A549 (cell line): ENCODE results near the gene MS4A4E. TPM values are rescaled to one million over a fixed set of nuclear protein-coding genes. Genes with fewer than 3 reads are reported as not detected.
"Not testable (repeated sequence)": the region's sequence is repeated elsewhere in the genome, so short reads cannot be mapped to it uniquely, and the experiment has no call there.

Experiments used
- ATAC-seq, 2 experiments: fragments of 200-7000 bp in 1 of 2; fragments of >200 bp in 1 of 2; cut with Nextera tagmentation in 1 of 2; cut with Tn5 transposase in 1 of 2; 3 replicates each; pipeline versions ENCODE4 v1.8.0 to v1.9.1; 2018 to 2020; ENCODE audit warnings: mild to moderate bottlenecking in 1 of 2, moderate library complexity in 1 of 2
- CTCF ChIA-PET: fragments of 300-600 bp; sonication (Branson Sonifier 250); formaldehyde crosslinking; extraction: SDS; loops from one replicate; lab custom pipeline; 2021; ENCODE audit warnings: antibody characterized with exemption, inconsistent platforms; lab: Yijun Ruan, JAX
- POLR2A ChIA-PET: fragments of 350-600 bp; formaldehyde crosslinking; extraction: SDS; loops from one replicate; lab custom pipeline; 2021; ENCODE audit warnings: antibody characterized with exemption, inconsistent platforms; lab: Yijun Ruan, JAX
- DNase-seq, 2 experiments: peaks; one replicate each; pipeline versions ENCODE4 v3.0.0 to v3.0.0-alpha.2; 2011 to 2016; ENCODE audit warnings: low read depth in 1 of 2, low spot score in 1 of 2
- FAIRE-seq: peaks from 2 replicates; lab custom pipeline; 2011; peaks lifted over from hg19 to GRCh38; lab: Jason Lieb, UNC
- H3K27ac ChIP-seq, 2 experiments: fragments of >200 bp; sonication (Bioruptor Twin); formaldehyde crosslinking; 3 replicates each; pipeline ENCODE4 v1.5.1; 2016 to 2017
- H3K4me1 ChIP-seq: fragments of >200 bp; sonication (Bioruptor Twin); formaldehyde crosslinking; 3 replicates; pipeline ENCODE4 v1.6.1; 2016
- H3K4me2 ChIP-seq: fragments of >200 bp; sonication (Bioruptor Twin); formaldehyde crosslinking; 3 replicates; pipeline ENCODE4 v1.6.1; 2016
- H3K4me3 ChIP-seq: fragments of >200 bp; sonication (Bioruptor Twin); formaldehyde crosslinking; 3 replicates; pipeline ENCODE4 v1.5.1; 2016
- H3K9me3 ChIP-seq: fragments of >200 bp; sonication (Bioruptor Twin); formaldehyde crosslinking; 3 replicates; pipeline ENCODE4 v1.6.1; 2016
- CEBPB ChIP-seq, 2 experiments: fragments of >200 bp in 1 of 2; sonication (Bioruptor Twin) in 1 of 2; formaldehyde crosslinking in 1 of 2; IDR thresholded peaks; 2 replicates each; pipeline ENCODE4 v1.6.1; 2012 to 2016
- CTCF ChIP-seq: fragments of >200 bp; sonication (Bioruptor Twin); formaldehyde crosslinking; IDR thresholded peaks from 3 replicates; pipeline ENCODE4 v1.5.1; 2016
- EP300 ChIP-seq, 2 experiments: fragments of >200 bp; sonication (Bioruptor Twin); formaldehyde crosslinking; IDR thresholded peaks; 2 replicates in 1 of 2; 3 replicates in 1 of 2; pipeline ENCODE4 v1.6.1; 2016 to 2017
- GATA3 ChIP-seq: IDR thresholded peaks from 2 replicates; pipeline ENCODE4 v1.6.1; 2012; ENCODE audit warnings: borderline replicate concordance
- HOXA7 ChIP-seq: fragments of 250-450 bp; sonication (Bioruptor Pico); IDR thresholded peaks from 2 replicates; pipeline ENCODE4 v1.5.0; 2020; ENCODE audit warnings: mild to moderate bottlenecking, moderate library complexity
- HOXB13 ChIP-seq: fragments of 250-450 bp; sonication (Bioruptor Pico); IDR thresholded peaks from 2 replicates; pipeline ENCODE4 v1.5.0; 2020; ENCODE audit warnings: low read depth, mild to moderate bottlenecking, moderate library complexity
- JUN ChIP-seq, 2 experiments: fragments of >200 bp; sonication (Bioruptor Twin); formaldehyde crosslinking; IDR thresholded peaks; 2 replicates in 1 of 2; 3 replicates in 1 of 2; pipeline ENCODE4 v1.6.1; 2016 to 2017
- JUNB ChIP-seq: fragments of >200 bp; sonication (Bioruptor Twin); formaldehyde crosslinking; IDR thresholded peaks from 2 replicates; pipeline ENCODE4 v1.6.1; 2016
- MAFK ChIP-seq: fragments of 450-650 bp; IDR thresholded peaks from 2 replicates; pipeline ENCODE4 v1.6.1; 2014; ENCODE audit not compliant: partially characterized antibody
- NR3C1 ChIP-seq: fragments of >200 bp; sonication (Bioruptor Twin); formaldehyde crosslinking; IDR thresholded peaks from 3 replicates; pipeline ENCODE4 v1.6.1; 2017
- PBX3 ChIP-seq: IDR thresholded peaks from 2 replicates; pipeline ENCODE4 v1.6.1; 2012
- PHF8 ChIP-seq: fragments of 200-600 bp; sonication (generic); IDR thresholded peaks from 2 replicates; pipeline ENCODE4 v1.6.1; 2016; ENCODE audit warnings: low read depth, mild to moderate bottlenecking, antibody characterized with exemption, moderate library complexity, borderline replicate concordance
- POLR2A ChIP-seq: IDR thresholded peaks from 2 replicates; pipeline ENCODE4 v1.6.1; 2012; ENCODE audit warnings: mild to moderate bottlenecking, low read length
- POLR2AphosphoS2 ChIP-seq: conservative IDR thresholded peaks from 2 replicates; pipeline ENCODE4 v1.6.1; 2012; ENCODE audit warnings: low read length, improper control_type of control experiment, inconsistent platforms
- RAD21 ChIP-seq, 2 experiments: fragments of >200 bp in 1 of 2; sonication (Bioruptor Twin) in 1 of 2; formaldehyde crosslinking in 1 of 2; IDR thresholded peaks in 1 of 2; conservative IDR thresholded peaks in 1 of 2; 2 replicates in 1 of 2; 3 replicates in 1 of 2; pipeline ENCODE4 v1.6.1; 2012 to 2018; ENCODE audit warnings: inconsistent platforms in 1 of 2
- RARB ChIP-seq: fragments of 250-450 bp; sonication (Bioruptor Pico); IDR thresholded peaks from 2 replicates; pipeline ENCODE4 v1.8.0; 2021; ENCODE audit warnings: mild to moderate bottlenecking, moderate library complexity
- SMC3 ChIP-seq: fragments of >200 bp; sonication (Bioruptor Twin); formaldehyde crosslinking; IDR thresholded peaks from 3 replicates; pipeline ENCODE4 v1.6.1; 2018; ENCODE audit warnings: inconsistent platforms
- ZNF302 ChIP-seq: fragments of 250-450 bp; sonication (Bioruptor Pico); IDR thresholded peaks from 2 replicates; pipeline ENCODE4 v1.9.0; 2021; ENCODE audit warnings: inconsistent platforms, mild to moderate bottlenecking, moderate library complexity
- WGBS: methylation state at CpG from one replicate; pipeline ENCODE4 v1.1.6; 2017; ENCODE audit errors: missing lambda C conversion rate; 5-methylcytosine and 5-hydroxymethylcytosine counted together
- polyA plus RNA-seq, 4 experiments: library from polyadenylated mRNA; depleted of rRNA in 3 of 4; stranded (reverse); fragments of >200 nt; fragmentation: RNase III in 1 of 4; extraction: RNeasy Plus Mini Kit Qiagen cat#74134 plus additional on column Dnase treatment in 1 of 4; gene quantifications; 2 replicates in 3 of 4; 3 replicates in 1 of 4; pipeline ENCODE4 v1.2.3, GENCODE V29; 2011 to 2017
- TF ChIP-seq, protein P1 (sequence below): IDR thresholded peaks from 2 replicates; pipeline ENCODE4 v1.6.1; 2012; ENCODE audit warnings: low read depth, borderline replicate concordance
- TF ChIP-seq, protein P2 (sequence below): fragments of 150-350 bp; IDR thresholded peaks from 2 replicates; pipeline ENCODE4 v1.6.1; 2014; ENCODE audit warnings: low read depth, mild to moderate bottlenecking, low read length
- TF ChIP-seq, protein P3 (sequence below): IDR thresholded peaks from 2 replicates; pipeline ENCODE4 v1.6.1; 2012

MS4A4E gene
- polyA plus RNA-seq, 2 of the 4 experiments (the other 2 are of a cell fraction) = not detected

DNA sequence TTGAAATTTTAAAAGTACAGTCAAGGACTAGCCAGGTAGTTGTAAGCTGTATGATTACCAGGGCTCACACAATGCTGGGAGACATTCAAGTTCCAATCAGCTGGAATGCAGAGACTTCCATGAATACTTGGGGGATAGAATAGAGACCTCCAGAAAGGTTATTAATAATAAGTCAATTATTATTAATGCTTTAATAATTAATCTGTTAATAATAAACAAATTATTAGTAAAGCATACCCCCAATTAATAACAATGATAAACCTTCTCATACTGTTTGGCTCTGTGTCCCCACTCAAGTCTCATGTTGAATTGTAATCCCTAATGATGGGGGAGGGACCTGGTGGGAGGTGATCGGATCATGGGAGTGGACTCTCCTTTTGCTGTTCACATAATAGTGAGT, 45.5 kb downstream of the MS4A4E start:
- 0% methylated on average over 1 of the region's 1 CpG for WGBS
- POLR2A ChIA-PET = no interaction called here
- ATAC-seq (no peak), DNase-seq (no peak), FAIRE-seq (no peak)
- Histone ChIP-seq H3K4me1 (no peaks in the 10 kb centered on the region), H3K4me3 (no peak overlapping the region), H3K4me2 (no peak overlapping the region), H3K9me3 (no peaks in the 10 kb centered on the region), H3K27ac (no peak overlapping the region)
- CTCF ChIA-PET = no interaction called here
- TF ChIP-seq POLR2AphosphoS2 (no peak), HOXB13 (CRISPR knock-in tag) (no peak), PHF8 (no peak), JUNB (no peak), HOXA7 (no peak), PBX3 (no peak), ZNF302 (CRISPR knock-in tag) (no peak), POLR2A (no peak)
- TF ChIP-seq, protein P1, sequence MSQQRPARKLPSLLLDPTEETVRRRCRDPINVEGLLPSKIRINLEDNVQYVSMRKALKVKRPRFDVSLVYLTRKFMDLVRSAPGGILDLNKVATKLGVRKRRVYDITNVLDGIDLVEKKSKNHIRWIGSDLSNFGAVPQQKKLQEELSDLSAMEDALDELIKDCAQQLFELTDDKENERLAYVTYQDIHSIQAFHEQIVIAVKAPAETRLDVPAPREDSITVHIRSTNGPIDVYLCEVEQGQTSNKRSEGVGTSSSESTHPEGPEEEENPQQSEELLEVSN = no peak
- TF ChIP-seq, protein P2, sequence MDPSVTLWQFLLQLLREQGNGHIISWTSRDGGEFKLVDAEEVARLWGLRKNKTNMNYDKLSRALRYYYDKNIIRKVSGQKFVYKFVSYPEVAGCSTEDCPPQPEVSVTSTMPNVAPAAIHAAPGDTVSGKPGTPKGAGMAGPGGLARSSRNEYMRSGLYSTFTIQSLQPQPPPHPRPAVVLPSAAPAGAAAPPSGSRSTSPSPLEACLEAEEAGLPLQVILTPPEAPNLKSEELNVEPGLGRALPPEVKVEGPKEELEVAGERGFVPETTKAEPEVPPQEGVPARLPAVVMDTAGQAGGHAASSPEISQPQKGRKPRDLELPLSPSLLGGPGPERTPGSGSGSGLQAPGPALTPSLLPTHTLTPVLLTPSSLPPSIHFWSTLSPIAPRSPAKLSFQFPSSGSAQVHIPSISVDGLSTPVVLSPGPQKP = no peak
- TF ChIP-seq, protein P3, sequence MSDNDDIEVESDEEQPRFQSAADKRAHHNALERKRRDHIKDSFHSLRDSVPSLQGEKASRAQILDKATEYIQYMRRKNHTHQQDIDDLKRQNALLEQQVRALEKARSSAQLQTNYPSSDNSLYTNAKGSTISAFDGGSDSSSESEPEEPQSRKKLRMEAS = no peak

GRCh38 chr11:60195923-60196368, 47.0 kb downstream of the MS4A4E start:
- TF ChIP-seq MAFK (peak; percentile 2), HOXA7 (no peak)
- 34% methylated on average over 4 of the region's 4 CpGs for WGBS
- H3K27ac ChIP-seq = no peak overlapping the region
- DNase-seq = no peak
- ChIA-PET CTCF (no interaction called here), POLR2A (no interaction called here)
- H3K4me3 ChIP-seq = no peak overlapping the region
- H3K9me3 ChIP-seq = no peaks in the 10 kb centered on the region
- FAIRE-seq = no peak
- H3K4me1 ChIP-seq = no peaks in the 10 kb centered on the region
- H3K4me2 ChIP-seq = no peak overlapping the region
- ATAC-seq = no peak

DNA sequence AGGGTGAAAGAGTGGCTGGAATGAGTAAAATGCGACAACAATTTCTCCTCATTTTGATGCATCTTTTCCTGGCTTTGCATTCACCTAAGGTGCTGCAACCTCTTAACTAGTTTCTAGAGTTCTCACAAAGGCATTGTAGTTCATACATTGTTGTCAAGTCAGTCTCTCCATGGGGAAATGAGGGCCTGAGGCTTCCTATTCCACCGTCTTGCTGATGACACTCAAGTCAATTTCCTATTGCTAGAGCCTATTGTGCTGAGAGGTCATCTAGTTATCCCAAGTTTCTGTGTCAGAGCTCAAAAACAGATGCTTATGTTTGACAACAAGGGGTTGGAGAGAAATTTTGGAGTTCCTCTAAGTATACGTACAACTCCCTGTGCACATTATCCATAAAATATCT, 48.4 kb downstream of the MS4A4E start:
- ChIA-PET POLR2A (no interaction called here), CTCF (interaction anchor here (1.4 kb wide), 1 partner anchor 372 kb away, joined by 4 read pairs; no protein-coding TSS in a partner anchor)
- FAIRE-seq = no peak

GRCh38 chr11:60193687-60194433, 49.1 kb downstream of the MS4A4E start:
- Histone ChIP-seq H3K27ac (no peak overlapping the region), H3K9me3 (no peaks in the 10 kb centered on the region), H3K4me1 (no peaks in the 10 kb centered on the region), H3K4me2 (no peak overlapping the region), H3K4me3 (no peak overlapping the region)
- ATAC-seq = peak; percentile 93 to 94
- DNase-seq = peak; percentile 32 to 60
- peak; percentile 7 for FAIRE-seq
- CTCF ChIA-PET = interaction anchor here (0.7 to 1.4 kb wide), 9 partner anchors 9 to 438 kb away, joined by 3 to 6 read pairs (median 4); partner anchors contain the start of gene MS4A6A
- 0% methylated on average over 1 of the region's 1 CpG for whole genome bisulfite sequencing
- POLR2A ChIA-PET = no interaction called here
- TF ChIP-seq EP300 (IDR thresholded peaks at IDR 0.05) = no peak
- TF ChIP-seq CEBPB (IDR thresholded peaks at IDR 0.05) = no peak
- TF ChIP-seq RARB (CRISPR knock-in tag) = no peak
- no peak for TF ChIP-seq JUN (IDR thresholded peaks at IDR 0.05)
- peak; percentile 49; the same call in 2 of the 3 replicates for TF ChIP-seq SMC3
- TF ChIP-seq RAD21 (conservative IDR thresholded peaks at IDR 0.05 in 1 of 2, IDR thresholded peaks at IDR 0.05 in 1 of 2) = peak; percentile 36 to 54; a peak in 3 of 5 replicates
- TF ChIP-seq CTCF = peak; percentile 60

More for the DNA sequence above, 48.4 kb downstream of the MS4A4E start:
- Histone ChIP-seq H3K4me2 (no peak overlapping the region), H3K4me1 (no peaks in the 10 kb centered on the region), H3K9me3 (no peaks in the 10 kb centered on the region), H3K27ac (no peak overlapping the region), H3K4me3 (no peak overlapping the region)
- DNase-seq (no peak), ATAC-seq (no peak)
- TF ChIP-seq ZNF302 (CRISPR knock-in tag) (no peak), NR3C1 (no peak), GATA3 (no peak)
- WGBS = 64% methylated on average over 3 of the region's 3 CpGs

DNA sequence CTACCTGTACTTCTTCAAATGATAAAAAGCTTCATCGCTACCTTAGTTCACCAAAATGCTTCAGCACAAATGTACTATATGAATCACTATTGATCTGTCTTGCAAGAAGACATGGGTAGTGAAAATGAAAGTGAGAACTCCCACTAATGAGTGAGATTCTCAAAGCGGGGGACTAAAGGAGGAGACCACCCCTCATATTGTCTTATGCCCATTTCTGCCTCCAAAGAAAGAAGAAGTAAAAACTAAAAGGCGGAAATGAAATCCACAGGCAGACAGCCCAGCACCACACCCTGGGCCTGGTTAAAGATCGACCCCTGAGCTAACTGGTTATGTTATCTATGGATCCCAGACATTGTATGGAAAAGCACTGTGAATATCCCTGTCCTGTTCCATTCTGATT, 50.4 kb downstream of the MS4A4E start:
- H3K9me3 ChIP-seq, FAIRE-seq, H3K4me2 ChIP-seq, H3K4me3 ChIP-seq, H3K27ac ChIP-seq, H3K4me1 ChIP-seq, DNase-seq, ATAC-seq, POLR2A ChIA-PET: not testable (repeated sequence)
- CTCF ChIA-PET = interaction anchor here (0.5 to 1.4 kb wide), 9 partner anchors 8 to 1325 kb away, joined by 3 to 6 read pairs (median 4); partner anchors contain the start of gene MS4A6A
- 14% methylated on average over 4 of the region's 4 CpGs for WGBS
